Panc1 (cell line): Measurements from ENCODE around the gene CLCN7. TPM values are rescaled to one million over a fixed set of nuclear protein-coding genes. Genes with fewer than 3 reads are reported as not detected.

Experiments used
- ATAC-seq: fragments of 200-7000 bp; cut with Tn5 transposase; 2 replicates; pipeline ENCODE4 v1.9.1; 2020; ENCODE audit warnings: mild to moderate bottlenecking, moderate library complexity
- BruUV-seq: library from RNA; stranded (reverse); fragments of 400-500 nt; replicated peaks from 2 replicates; lab custom pipeline; 2021; lab: Mats Ljungman, UMichigan
- CTCF ChIA-PET: fragments of 300-600 bp; sonication (Branson Sonifier 250); formaldehyde crosslinking; loops from one replicate; lab custom pipeline; 2022; ENCODE audit warnings: antibody characterized with exemption; lab: Charles Lee
- POLR2A ChIA-PET: fragments of 300-600 bp; sonication (Branson Sonifier 250); formaldehyde crosslinking; loops from one replicate; lab custom pipeline; 2022; ENCODE audit warnings: antibody characterized with exemption; lab: Charles Lee
- DNase-seq: peaks from one replicate; pipeline ENCODE4 v3.0.0-alpha.2; 2010; ENCODE audit warnings: low read depth, low spot score
- H3K27ac ChIP-seq: 2 replicates; pipeline ENCODE4 v1.5.1; 2011; ENCODE audit warnings: mild to moderate bottlenecking, low read length, inconsistent platforms
- H3K27me3 ChIP-seq: fragments of 200-500 bp; sonication (Bioruptor generic); 2 replicates; pipeline ENCODE4 v1.6.0; 2014; ENCODE audit warnings: low read length, inconsistent platforms; ENCODE audit not compliant: control insufficient read depth, insufficient read depth
- H3K36me3 ChIP-seq: fragments of 200-500 bp; sonication (Bioruptor generic); 2 replicates; pipeline ENCODE4 v1.5.1; 2014; ENCODE audit warnings: inconsistent platforms, mild to moderate bottlenecking, low read length, moderate library complexity; ENCODE audit not compliant: control insufficient read depth, insufficient read depth
- H3K4me1 ChIP-seq: 2 replicates; pipeline ENCODE4 v1.5.1; 2011; ENCODE audit warnings: inconsistent platforms, mild to moderate bottlenecking, low read length, moderate library complexity; ENCODE audit not compliant: control insufficient read depth, insufficient read depth
- H3K4me3 ChIP-seq, 2 experiments: 2 replicates each; pipeline ENCODE4 v1.5.1; 2011 to 2012; ENCODE audit warnings: low read depth in 2 of 2, low read length in 2 of 2, mild to moderate bottlenecking in 2 of 2, inconsistent platforms in 1 of 2, moderate library complexity in 1 of 2
- H3K9me3 ChIP-seq: fragments of 200-500 bp; sonication (Bioruptor generic); 2 replicates; pipeline ENCODE4 v1.5.1; 2014; ENCODE audit warnings: low read depth, mild to moderate bottlenecking, inconsistent platforms, low read length, moderate library complexity; ENCODE audit not compliant: control insufficient read depth, insufficient read depth
- POLR2AphosphoS5 ChIP-seq: IDR thresholded peaks from 2 replicates; pipeline ENCODE4 v1.6.1; 2012; ENCODE audit warnings: mild to moderate bottlenecking, low read depth, low read length, moderate library complexity
- SIN3A ChIP-seq: IDR thresholded peaks from 2 replicates; pipeline ENCODE4 v1.6.1; 2012; ENCODE audit warnings: low read depth, mild to moderate bottlenecking, low read length, moderate library complexity, borderline replicate concordance; ENCODE audit not compliant: insufficient read depth
- TCF7L2 ChIP-seq: IDR thresholded peaks from 2 replicates; pipeline ENCODE4 v1.6.1; 2011; ENCODE audit warnings: mild to moderate bottlenecking, low read depth, low read length, inconsistent platforms
- in situ Hi-C: cut with HindIII; loops from 2 replicates; pipeline ENCODE4 v1.10.0; 2016; ENCODE audit warnings: low sequenced_read_pairs, low pct_unique_long_range_greater_than_20kb
- intact Hi-C: fragments of 100-400 bp; cut with micrococcal nuclease; formaldehyde crosslinking; loops from one replicate; pipeline ENCODE4 v1.10.0; 2022; ENCODE audit not compliant: unreplicated experiment
- total RNA-seq: library from RNA; stranded (reverse); gene quantifications from one replicate; pipeline ENCODE4 v1.2.1, GENCODE V29; 2021; ENCODE audit not compliant: unreplicated experiment
- TF ChIP-seq, protein P1 (sequence below): fragments of 450-650 bp; IDR thresholded peaks from 2 replicates; pipeline ENCODE4 v1.5.1; 2017; ENCODE audit warnings: mild to moderate bottlenecking
- TF ChIP-seq, protein P2 (sequence below), 2 experiments: IDR thresholded peaks; 2 replicates each; pipeline ENCODE4 v1.6.1; 2011 to 2012; ENCODE audit warnings: low read depth in 2 of 2, control low read depth in 1 of 2, low read length in 1 of 2, mild to moderate bottlenecking in 1 of 2, moderate library complexity in 1 of 2; ENCODE audit not compliant: insufficient read depth in 1 of 2

The CLCN7 gene
- total RNA-seq, 1 experiment from 2014 or later = 179 TPM

DNA sequence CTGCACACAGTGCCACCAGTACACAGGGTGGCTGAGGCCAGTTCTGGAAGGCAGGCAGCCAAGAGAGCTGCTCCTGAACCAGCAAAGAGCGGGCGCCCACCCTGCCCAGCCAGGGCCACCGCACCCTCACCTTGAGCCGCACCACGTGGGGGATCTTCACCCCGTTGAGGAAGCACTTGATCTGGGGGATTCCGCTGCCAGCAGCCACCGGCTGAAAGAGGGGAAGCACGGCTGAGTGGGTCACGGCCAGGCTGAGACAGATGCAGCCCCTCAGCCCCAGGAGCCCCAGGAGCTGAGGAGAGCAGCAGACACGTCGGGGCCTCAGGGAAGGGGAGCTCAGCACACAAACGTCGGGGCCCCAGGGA is 15.9 kb downstream of the CLCN7 start:
- CTCF ChIA-PET = no interaction called here

DNA sequence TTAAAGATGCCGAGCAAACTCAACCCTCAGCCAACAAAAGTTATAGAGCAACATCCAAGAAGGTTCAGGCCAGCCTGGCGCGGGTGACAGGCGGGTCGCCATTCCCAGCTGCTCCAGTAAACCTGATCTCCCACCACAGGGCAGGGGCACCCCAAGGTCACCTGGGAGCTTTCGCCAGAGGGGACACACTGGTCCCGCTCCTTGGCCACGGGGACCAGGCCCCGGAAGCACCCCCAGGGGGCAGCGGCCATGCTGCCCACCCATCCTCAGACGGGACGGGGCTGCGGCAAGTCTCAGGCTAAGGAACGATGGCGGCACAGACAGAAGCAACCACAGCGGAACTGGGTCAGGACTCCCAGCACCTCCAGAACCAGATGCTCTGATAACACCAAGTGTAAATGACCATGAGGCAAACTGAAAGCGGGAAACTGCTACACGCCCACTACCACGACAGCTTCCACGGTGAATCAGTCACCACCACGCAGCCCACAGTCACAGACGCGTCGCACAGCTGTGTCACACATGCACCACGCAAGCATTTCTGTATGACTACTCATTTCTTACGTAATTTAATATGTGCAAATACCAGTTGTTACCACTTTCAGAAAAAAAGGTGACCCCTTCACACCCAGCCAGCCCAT is 16.4 kb downstream of the CLCN7 start:
- DNase-seq (no peak), ATAC-seq (no peak)
- ChIA-PET POLR2A (no interaction called here), CTCF (no interaction called here)
- H3K4me1 ChIP-seq = no peaks in the 10 kb centered on the region
- in situ Hi-C loops (no loop called here), intact Hi-C loops (no loop called here)
- no peaks in the 10 kb centered on the region for H3K27me3 ChIP-seq
- H3K4me3 ChIP-seq = no peak overlapping the region
- no peaks in the 10 kb centered on the region for H3K9me3 ChIP-seq
- no TSS peak for BruUV-seq
- H3K36me3 ChIP-seq = no peaks in the 10 kb centered on the region
- TF ChIP-seq, protein P1, sequence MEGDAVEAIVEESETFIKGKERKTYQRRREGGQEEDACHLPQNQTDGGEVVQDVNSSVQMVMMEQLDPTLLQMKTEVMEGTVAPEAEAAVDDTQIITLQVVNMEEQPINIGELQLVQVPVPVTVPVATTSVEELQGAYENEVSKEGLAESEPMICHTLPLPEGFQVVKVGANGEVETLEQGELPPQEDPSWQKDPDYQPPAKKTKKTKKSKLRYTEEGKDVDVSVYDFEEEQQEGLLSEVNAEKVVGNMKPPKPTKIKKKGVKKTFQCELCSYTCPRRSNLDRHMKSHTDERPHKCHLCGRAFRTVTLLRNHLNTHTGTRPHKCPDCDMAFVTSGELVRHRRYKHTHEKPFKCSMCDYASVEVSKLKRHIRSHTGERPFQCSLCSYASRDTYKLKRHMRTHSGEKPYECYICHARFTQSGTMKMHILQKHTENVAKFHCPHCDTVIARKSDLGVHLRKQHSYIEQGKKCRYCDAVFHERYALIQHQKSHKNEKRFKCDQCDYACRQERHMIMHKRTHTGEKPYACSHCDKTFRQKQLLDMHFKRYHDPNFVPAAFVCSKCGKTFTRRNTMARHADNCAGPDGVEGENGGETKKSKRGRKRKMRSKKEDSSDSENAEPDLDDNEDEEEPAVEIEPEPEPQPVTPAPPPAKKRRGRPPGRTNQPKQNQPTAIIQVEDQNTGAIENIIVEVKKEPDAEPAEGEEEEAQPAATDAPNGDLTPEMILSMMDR = no peak
- no peak for TF ChIP-seq TCF7L2
- TF ChIP-seq SIN3A = no peak
- no peak for TF ChIP-seq POLR2AphosphoS5
- TF ChIP-seq, protein P2, sequence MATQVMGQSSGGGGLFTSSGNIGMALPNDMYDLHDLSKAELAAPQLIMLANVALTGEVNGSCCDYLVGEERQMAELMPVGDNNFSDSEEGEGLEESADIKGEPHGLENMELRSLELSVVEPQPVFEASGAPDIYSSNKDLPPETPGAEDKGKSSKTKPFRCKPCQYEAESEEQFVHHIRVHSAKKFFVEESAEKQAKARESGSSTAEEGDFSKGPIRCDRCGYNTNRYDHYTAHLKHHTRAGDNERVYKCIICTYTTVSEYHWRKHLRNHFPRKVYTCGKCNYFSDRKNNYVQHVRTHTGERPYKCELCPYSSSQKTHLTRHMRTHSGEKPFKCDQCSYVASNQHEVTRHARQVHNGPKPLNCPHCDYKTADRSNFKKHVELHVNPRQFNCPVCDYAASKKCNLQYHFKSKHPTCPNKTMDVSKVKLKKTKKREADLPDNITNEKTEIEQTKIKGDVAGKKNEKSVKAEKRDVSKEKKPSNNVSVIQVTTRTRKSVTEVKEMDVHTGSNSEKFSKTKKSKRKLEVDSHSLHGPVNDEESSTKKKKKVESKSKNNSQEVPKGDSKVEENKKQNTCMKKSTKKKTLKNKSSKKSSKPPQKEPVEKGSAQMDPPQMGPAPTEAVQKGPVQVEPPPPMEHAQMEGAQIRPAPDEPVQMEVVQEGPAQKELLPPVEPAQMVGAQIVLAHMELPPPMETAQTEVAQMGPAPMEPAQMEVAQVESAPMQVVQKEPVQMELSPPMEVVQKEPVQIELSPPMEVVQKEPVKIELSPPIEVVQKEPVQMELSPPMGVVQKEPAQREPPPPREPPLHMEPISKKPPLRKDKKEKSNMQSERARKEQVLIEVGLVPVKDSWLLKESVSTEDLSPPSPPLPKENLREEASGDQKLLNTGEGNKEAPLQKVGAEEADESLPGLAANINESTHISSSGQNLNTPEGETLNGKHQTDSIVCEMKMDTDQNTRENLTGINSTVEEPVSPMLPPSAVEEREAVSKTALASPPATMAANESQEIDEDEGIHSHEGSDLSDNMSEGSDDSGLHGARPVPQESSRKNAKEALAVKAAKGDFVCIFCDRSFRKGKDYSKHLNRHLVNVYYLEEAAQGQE (IDR thresholded peaks at IDR 0.05; ENCODE audit: insufficient read depth in 1 of 2, low read depth in 2 of 2, low read length in 1 of 2) = no peak
- no peak overlapping the region for H3K27ac ChIP-seq

More for the DNA sequence above, 15.9 kb downstream of the CLCN7 start:
- ATAC-seq (no peak), DNase-seq (no peak)
- no peaks in the 10 kb centered on the region for H3K9me3 ChIP-seq
- H3K4me3 ChIP-seq = no peak overlapping the region
- H3K27me3 ChIP-seq = no peaks in the 10 kb centered on the region
- intact Hi-C loops = no loop called here
- TF ChIP-seq, protein P1 = no peak
- no peak for TF ChIP-seq TCF7L2
- no peak for TF ChIP-seq POLR2AphosphoS5
- no peaks in the 10 kb centered on the region for H3K36me3 ChIP-seq
- no peak overlapping the region for H3K27ac ChIP-seq
- BruUV-seq = no TSS peak
- in situ Hi-C loops = no loop called here
- POLR2A ChIA-PET = no interaction called here
- H3K4me1 ChIP-seq = no peaks in the 10 kb centered on the region
